NCI-H1417 (cell line): ENCODE results near the gene ANKMY1.

Source experiments
- DNase-seq, 3 experiments: peaks; one replicate each; lab custom pipeline; 2025; lab: John Stamatoyannopoulos, UW

ANKMY1 gene

DNA sequence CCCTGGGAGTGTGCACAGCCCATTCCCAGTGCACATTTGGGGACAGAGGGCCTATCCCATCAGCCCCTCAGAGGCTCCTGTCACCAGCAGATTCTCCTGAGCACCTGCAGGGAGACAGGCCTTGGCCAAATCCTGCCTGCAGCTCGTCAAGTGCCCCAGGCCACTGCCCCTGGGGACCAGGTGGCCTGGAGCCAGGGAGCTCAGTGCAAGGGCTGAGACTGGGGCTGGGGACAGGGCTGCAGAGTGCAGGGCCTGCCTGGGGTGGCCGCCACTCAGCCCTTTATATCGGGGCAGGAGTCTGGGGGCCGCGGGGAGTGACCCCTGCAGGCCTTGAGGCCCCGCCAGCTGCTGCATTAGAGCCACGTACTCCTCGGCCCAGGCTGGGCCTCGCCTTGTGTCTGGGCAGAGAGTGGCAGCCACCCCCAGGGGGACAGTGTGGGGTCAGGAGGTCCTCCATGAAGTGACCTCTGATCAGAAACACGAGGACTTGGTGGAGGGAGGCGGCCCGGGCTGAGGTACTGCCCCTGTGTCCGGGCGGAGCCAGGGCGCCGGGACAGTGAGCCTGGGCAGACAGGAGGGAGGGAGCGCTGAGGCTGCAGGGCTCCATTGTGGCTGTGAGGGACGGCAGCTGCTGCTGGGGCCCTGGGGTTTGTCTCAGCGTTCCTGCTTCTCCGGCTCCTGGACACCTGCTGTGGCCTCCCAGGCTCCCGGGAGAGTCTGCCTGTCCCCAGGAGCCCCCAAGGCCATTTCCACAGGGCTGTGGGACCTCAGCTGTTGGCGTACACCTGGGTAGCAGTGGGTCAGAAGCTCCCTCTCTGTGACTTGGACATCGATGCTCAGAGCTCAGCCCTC, 98.2 kb downstream of the ANKMY1 start:
- DNase-seq: peak in 2 of 3 experiments; percentile 38 to 44

DNA sequence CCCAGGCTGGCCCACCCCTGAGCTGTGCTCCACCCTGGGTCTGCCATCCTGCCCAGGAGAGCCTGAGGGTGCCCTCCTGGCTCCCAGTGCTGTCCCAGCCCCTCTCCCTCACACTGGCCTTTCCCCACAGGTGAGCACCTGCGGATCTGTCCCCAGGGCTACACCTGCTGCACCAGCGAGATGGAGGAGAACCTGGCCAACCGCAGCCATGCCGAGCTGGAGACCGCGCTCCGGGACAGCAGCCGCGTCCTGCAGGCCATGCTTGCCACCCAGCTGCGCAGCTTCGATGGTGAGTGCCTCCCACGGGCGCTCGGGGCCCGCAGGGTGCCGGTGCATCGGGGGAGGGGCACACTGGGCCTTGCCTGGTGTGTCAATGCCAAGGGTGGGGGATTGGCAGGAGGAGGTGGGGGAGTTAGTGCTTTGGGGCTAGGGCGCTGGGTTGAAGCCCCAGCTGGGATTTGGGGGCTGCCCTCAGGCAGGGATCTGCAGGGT, 98.8 kb downstream of the ANKMY1 start:
- DNase-seq: peak in 1 of 3 experiments; percentile 28

DNA sequence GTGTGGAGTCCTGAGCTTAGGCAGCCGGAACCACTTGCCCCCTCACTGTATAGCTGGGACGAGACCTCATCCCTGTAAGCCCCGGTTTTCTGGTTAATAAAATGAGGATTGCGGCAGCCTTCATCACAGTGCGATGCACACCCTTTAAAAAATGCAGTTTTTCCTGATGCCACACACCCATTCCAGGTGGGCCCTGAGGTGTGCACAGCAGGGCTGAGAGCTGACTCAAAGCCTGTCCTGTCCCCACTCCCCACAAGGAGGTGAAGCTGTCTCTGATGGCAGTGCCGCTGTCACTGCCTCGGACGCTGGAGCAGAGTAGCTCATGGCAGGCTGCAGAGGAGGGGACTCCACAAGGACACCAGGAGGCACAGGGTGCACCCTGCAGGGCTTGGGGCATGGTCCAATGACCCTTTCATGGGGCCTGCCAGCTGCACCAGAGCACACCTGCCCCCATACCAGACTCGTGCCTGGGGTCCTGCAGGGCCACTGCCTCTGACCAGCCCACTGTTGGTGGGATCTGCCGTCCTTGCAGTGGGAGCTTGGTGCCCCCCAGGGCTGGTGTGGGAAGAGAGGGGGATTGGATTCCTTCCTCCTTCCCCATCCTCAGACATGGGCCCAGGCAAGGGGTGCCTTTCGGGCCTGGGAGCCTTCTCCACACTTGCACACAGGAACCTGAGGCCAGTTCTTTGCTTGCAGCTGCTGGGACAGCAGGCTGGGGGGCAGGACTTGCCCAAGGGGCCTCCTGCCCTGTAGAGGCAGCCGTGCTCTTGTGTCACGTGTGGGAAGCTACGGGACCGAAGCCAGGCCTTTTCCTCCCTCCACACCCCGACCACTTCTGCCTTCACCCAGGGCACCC, 99.5 kb downstream of the ANKMY1 start:
- no peak for DNase-seq

DNA sequence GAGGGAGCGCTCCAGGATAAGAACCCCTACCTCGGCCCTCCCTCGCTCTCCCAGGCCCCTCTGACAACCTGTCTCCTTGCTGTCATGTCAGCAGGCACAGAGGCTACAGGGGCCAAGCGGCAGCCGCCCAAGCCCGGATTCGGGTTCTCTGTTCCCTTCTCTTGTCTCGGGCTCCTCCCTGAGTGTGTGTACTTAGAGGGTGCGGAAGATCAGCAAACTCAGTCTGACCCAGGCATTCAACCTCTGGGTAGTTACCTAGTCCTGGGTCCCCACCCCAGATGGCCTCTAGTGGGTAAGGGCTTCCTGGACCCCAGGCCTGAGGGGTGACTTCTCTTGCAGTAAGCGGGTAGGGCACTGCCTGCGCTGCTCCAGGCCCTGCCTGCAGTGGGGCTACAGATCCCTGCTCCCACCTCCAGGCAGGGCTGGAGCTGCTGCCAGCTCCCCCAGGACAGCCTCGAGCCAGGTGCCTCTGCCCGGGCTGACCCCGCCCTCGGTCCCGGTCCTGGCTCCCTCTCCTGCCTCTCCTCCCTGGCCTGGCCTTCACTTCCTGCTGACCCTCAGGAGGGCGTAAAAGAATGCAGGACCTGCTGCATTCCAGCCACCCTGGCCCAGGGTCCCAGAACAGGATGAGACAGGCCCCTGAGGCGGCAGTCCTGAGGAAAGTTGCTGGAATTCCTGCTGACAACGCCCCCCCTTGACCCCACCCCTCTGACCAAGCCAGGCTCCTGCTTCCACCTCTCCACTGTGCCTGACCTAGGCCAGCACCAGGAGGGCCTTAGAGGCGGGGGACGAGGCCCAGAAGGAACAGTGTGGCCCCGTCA, 100.4 kb downstream of the ANKMY1 start:
- no peak for DNase-seq

DNA sequence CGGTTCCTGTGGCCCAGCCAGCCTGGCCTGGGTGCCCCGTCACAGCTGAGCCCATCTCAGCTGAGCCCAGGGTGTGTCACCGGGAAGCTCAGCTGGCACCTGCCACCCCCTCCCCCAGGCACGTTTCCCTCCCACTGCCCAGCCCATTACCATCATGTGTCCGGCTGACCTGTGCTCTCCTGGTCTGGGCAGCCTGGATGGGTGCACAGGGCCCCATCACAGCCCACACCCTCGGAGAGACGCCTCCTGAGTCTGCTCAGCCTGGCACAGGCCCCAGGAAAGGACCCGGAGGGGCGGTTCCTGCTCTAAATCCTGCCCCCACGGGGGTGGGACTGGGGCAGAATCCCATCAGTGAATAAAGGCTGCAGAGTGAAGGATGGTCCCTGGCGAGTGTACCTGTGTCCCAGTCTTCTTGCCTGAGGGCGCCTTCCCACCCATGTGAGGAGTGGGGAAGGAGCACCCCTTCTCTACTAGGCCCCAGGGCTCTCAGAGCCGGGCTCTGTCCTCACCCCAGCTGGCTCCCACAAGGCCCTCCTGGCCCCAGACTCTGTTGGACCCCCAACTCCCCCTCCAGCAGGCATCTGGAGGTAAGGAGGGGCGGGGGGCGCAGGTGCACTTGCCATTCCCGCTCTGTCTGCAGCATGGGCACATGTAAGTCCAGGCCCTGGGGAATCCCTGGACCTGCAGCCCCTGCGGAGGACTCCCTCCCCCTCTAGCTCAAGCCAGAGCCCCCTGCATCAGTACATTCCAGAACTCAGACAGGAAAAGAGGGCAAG, 101.2 kb downstream of the ANKMY1 start:
- DNase-seq: no peak

DNA sequence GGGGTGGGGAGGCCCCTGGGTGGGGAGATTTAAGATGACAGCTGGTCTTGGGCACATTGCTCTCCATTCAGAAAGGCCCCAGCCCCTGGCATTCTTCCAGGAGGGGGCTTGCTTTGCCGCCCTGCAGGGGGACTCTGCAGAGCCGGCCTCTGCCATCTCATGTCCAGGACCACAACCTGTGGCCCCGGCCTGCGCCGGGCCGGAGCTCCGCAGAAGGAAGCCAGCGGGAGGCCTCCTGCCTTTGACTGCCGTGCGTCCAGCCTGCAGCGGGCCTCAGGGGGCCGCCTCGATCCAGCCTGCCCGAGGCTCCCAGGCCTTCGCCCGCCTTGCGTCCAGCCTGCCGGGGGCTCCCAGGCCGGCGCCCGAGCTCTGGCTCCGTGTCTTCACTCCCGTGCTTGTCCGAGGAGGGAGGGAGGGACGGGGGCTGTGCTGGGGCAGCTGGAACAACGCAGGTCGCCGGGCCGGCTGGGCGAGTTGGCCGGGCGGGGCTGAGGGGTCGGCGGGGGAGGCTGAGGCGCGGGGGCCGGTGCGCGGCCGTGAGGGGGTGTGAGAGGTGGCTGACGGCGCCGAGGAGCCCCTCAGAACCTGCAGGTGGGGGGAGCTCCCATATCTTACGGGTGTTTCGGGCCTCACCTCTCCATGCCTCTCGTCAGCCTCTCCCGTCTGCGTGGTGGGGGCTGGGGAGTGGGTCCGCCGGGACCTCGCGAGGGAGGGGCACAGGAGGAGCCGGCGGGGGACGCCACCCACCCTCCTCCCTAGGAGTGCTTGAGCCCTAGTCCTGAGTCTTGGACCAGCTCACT, 101.9 kb downstream of the ANKMY1 start:
- DNase-seq: no peak

DNA sequence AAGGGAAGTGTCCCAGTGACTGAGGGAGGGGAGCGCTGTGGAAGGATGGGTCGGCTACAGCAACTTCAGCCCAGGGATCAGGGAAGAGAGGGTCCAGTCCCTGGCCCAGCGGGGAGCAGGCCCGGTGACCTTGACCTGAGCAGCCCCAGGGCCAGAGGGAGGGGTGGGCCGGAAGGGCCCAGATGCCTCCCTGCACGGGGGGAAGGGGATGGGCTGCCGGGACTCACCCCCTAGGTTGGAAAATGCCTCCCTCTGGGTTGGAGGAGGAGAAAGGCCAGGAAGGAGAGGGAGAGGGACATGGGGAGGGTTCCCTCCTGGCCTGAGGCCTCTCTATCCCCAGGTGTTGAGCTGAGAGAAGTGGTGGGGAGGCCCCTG, 102.5 kb downstream of the ANKMY1 start:
- no peak for DNase-seq

DNA sequence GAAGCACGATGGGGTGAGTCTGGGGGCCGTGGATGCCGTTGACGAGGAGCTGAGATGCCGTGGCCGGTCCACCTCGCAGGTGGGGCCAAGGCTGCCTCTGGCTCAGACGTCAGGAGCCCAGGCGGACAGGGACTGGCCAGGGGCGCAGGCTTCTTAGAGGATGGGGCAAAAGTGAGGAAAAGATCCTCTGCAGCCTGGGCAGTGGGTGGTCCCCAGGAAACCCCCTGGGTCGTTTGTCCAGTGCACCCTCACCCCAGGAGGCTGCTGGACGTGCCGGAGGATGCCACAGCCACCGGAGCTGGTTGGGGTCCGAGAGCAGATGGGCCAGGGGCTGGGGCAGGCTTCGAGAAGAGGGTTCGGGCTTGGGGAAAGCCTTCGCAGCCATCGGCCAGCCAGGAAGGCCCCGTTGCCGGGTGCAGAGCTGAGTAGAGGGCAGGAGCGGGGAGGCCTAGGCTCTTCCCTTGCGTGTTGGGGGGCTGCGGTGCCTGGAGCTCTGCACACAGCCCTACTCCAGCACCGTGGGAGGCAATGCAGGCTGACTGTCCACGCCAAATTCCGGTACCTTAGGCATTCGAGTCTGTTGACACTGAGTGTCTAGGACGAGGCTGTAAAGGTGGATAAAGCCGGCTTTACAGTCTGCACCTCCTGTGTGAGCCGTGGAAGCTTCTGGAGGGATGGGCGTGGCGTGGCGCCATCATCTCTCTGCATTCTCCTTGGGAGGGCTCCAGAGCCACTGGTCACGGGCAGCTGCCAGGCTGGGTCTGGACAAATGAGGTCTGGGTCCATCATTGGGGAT, 103.5 kb downstream of the ANKMY1 start:
- DNase-seq: no peak

DNA sequence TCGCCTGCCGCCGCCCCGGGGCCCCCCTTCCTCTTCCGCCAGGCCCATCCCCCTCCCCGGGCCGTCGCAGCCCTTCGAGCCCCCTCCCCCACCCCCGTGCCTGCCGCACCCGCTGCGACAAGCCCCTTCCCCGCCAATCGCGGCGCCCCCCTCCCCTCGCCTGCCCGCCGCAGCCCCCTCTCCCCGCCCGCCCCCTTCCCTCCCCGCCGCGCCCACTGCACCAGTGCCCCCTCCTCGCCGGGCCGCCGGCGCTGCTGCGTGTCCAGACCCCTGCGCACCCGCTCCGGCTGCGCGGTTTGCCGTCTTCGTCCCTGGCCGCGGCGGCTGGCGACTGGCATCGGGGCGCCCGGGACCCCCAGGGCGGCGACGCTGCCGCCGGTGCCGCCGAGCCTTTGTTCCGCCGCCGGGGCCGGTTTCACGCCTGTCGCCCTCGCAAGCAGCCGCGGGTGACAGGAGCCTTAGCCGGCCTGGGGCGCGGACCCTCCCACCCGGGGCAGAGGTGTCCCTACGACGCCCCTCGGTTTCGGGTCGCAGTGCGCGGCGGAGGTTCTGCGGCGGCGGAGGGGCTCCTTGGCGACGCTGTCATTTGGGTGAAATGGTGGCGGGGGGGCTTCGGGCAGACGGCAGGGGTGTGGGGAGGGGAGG, 104.2 kb downstream of the ANKMY1 start:
- DNase-seq: peak in 2 of 3 experiments; percentile 41 to 48

DNA sequence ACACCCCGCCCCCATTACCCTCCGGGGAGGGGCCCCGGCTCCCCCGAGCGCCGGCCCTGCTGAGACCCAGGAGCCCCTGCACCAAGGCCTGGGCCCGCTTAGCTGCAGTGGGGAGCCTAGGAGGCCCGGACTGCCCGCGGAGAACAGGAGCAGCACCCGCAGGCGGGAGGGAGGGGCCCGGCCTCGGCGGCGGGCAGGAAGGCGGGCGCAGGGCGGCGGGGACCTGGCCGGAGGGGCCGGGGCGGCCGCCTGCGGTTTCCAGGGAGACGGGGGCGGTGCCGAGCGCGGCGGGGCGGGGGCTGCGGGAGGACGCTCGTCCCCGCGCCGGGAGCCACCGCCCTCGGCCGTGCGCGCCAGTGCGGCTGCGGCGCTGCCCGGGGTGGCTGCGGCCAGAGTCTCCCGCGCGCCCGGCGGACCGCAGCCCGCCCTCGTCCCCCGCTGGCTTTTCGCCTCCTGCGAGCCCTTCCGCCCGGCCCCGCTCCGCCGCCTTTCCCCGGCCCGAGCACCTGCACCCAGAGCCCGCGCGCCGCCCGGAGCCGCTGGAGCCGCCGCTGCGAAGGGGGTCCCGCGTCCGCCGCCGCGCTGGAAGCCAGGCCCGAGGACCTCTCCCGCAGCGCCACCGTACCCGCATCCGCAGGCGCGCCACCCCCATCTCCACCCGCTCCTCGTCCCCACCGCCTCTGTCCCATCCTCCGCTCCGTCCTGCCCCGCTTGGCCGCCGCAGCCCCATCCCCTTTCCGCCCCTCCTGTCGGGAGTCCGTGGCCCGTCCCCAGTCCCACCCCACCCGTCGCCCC, 105.1 kb downstream of the ANKMY1 start:
- DNase-seq: peak; percentile 31 to 82 (median 79)

DNA sequence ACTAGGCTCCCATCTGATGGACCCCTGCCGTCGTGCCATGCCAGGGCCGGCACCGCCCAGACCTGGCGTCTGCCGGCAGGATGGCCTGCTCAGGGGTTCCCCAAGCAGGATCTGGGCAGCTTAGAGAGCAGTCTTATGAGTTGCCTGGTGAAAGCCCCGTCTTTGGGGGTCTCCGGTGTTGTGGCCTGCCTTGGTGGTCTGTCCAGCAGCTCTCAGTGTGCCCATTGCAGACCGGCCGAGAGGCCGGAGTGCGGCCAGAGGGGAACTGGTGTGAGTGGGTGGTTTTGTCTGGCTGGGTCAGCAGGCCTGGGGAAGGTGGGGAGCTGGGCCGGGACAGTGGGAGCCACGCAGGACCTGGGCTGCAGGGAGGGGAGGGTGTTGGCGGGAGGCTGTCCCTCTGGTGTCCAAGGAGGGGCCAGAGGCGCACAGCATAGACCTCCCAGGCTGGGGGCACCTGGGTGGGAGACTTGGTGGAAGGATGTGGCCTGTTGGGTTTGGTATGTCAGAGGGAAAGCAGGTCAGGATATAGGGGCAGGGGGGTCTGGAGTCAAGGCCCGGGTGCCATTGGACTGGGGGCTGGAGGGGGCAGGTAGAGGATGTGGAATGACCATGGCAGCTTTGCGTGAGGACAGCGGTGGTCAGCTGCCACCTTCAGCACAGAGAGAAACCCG, 105.9 kb downstream of the ANKMY1 start:
- no peak for DNase-seq

DNA sequence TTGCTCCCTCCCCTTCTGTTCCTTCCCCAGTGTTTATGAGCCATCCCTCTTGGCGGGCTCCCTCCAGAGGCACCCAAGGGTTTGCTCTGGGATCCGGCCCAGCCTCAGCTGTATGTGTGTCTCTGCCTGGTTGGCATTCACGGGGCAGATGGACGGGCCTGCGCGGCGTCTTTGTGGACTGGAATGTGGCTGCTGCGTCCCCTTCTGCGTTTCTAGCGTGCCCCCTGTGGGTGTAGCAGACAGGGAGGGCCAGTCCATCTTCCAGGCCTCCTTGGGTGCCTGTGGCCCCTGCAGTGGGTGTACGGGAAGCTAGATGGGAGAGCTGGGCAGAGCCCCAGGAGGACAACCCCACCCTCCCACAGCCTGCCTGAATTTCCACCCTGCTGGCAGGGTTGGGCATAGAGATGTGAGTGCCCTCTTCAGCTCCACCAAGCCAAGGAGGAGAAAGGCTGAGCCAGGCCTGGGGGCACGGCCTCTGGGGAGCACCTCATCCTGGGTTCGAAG, 106.6 kb downstream of the ANKMY1 start:
- DNase-seq: no peak

DNA sequence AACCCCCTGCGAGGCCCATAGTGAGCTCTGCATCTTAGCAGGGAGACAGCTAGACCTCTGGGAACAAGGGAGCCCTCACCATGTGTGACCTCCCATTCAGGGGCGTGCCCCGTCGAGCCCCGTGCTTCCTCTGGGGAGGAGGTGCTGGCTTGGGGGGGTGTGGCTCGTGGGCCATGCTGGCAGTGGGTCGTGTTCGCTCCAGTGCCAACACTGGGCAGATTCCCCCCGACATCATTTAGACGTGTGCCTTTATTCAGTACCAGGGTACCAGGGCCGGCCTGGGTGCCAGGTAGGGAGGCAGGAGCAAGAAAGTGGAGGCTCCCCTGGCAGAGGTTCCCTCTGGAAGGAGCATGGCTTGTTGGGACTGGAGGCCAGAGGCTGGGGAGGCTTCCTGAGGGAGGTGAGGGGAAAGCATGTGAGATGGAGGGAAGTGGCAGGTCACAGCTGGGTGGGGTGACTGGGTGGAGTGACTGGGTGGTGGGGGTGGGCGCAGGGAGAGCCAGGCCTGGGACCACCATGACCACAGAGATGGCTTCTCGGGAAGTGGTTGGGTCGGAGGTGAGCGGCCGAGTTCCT, 107.2 kb downstream of the ANKMY1 start:
- DNase-seq: no peak

DNA sequence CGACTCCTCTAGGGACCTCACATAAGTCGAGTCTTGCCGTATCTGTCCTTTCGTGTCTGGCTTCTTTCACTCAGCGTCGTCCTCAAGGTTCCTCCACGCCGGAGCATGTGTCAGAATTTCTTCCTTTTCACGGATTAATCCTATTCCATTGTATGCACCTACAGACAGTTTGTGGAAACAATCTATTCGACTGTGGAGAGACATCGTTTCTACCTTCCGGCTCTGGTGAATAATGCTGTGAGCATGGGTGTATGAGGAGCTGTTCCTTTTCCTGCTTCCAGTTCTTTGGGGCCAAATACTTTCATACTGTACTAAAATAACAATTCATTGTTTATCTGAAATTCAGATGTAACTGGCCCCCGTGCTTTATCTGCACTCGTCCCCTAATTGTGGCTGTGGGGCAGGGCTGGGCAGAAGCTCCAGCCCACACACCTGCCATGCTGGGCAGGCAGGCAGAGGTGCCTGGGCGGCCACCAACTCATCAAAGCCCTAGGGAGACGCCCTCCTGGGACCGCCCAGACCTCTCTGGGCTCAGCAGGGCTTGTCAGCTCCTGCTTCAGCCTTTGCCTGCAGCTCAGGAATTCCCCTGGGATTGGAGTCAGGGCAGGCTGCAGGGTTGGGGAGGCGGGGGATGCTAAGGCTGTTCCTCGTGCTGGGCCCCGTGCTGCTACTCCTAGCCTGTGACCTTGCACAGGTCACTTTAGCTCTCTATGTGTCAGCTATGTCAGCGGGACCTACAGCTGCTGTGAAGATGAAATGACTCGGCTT, 107.8 kb downstream of the ANKMY1 start:
- peak in 2 of 3 experiments; percentile 2 to 7 for DNase-seq

DNA sequence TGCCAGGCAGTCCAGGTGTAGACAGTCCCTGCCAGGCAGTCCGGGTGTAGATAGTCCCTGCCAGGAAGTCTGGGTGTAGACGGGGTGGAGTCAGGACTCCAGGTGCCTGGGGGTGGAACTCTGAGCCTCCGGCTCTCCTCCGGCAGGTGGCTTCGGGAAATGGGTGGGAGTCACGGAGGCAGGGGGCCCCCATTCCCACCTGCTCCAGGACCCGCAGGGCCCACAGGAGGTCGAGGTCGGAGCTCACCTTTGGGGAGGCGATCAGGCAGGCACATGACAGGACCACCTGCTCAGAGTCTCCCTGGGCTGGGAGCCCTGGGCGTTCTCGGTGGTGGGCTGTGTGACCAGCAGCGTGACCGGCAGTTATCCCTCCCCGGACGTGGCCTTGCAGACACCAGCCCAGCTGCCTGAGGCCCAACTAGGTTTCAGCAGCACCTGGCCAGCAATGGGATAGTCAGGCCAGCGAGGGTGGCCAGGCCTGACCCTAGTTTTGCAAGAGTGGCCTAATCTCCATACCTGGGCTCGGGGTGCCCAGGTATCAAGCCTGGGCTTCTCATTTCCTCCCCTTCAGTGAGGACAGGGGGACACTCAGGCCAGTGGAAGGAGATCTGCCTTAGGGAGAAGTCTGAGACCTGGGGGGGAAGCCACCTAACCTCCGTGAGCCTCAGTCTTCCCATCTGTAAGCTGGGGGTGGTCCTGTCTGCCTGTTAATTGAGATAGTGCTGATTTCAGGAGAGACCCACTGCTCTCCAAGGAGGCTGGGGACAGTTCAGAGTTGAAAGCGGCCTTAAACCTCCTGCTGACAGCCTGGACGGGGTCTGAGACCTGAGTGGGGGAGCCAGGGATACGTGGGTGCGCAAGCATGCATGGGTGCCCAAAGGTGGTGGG, 109.2 kb downstream of the ANKMY1 start:
- no peak for DNase-seq
